HepG2 (cell line): ENCODE data around the gene NUP54. TPM values are rescaled to one million over a fixed set of nuclear protein-coding genes. Genes with fewer than 3 reads are reported as not detected.

ENCODE experiments used
- ATAC-seq: fragments of 200-7000 bp; cut with Tn5 transposase; 3 replicates; pipeline ENCODE4 v1.9.1; 2020; ENCODE audit warnings: mild to moderate bottlenecking, moderate library complexity
- BruUV-seq: library from RNA; stranded (reverse); fragments of 400-500 nt; replicated peaks from 2 replicates; lab custom pipeline; 2021; lab: Mats Ljungman, UMichigan
- CTCF ChIA-PET: fragments of 300-600 bp; formaldehyde crosslinking; extraction: SDS; loops from one replicate; lab custom pipeline; 2021; ENCODE audit warnings: low total read pairs, inconsistent platforms, low intra/inter-chr PET ratio; lab: Yijun Ruan, JAX
- POLR2A ChIA-PET: fragments of 350-600 bp; sonication (Branson Sonifier 250); formaldehyde crosslinking; loops from one replicate; lab custom pipeline; 2020; ENCODE audit warnings: antibody characterized with exemption, inconsistent platforms; lab: Yijun Ruan, JAX
- DNase-seq: peaks from one replicate; pipeline ENCODE4 v3.0.0-alpha.2; 2015; ENCODE audit warnings: low spot score
- FAIRE-seq: peaks from 3 replicates; lab custom pipeline; 2011; peaks lifted over from hg19 to GRCh38; lab: Jason Lieb, UNC
- H2AFZ ChIP-seq: one replicate; pipeline ENCODE4 v1.6.1; 2011; ENCODE audit warnings: low read length, inconsistent platforms
- H3K27ac ChIP-seq: fragments of 300-600 bp; 3 replicates; pipeline ENCODE4 v1.8.0; 2011; ENCODE audit warnings: mixed run types, mild to moderate bottlenecking, mixed read lengths, low read length, inconsistent platforms; ENCODE audit not compliant: insufficient read depth; ENCODE audit errors: extremely low read length
- H3K27me3 ChIP-seq, 2 experiments: fragments of 200-600 bp in 1 of 2; 2 replicates in 1 of 2; 3 replicates in 1 of 2; pipeline versions ENCODE4 v1.6.0 to v1.8.0; 2011; ENCODE audit warnings: low read length in 2 of 2, mild to moderate bottlenecking in 2 of 2, moderate library complexity in 2 of 2, inconsistent platforms in 1 of 2; ENCODE audit not compliant: insufficient read depth in 2 of 2, control insufficient read depth in 1 of 2
- H3K36me3 ChIP-seq, 2 experiments: fragments of 200-600 bp in 1 of 2; replicated peaks in 1 of 2; 2 replicates in 1 of 2; 3 replicates in 1 of 2; pipeline versions ENCODE4 v1.5.1 to v1.8.0; 2011; ENCODE audit warnings: low read length in 2 of 2, inconsistent platforms in 1 of 2; ENCODE audit not compliant: insufficient read depth in 2 of 2, control insufficient read depth in 1 of 2
- H3K4me1 ChIP-seq: 2 replicates; pipeline ENCODE4 v1.5.1; 2012; ENCODE audit warnings: low read length, inconsistent platforms; ENCODE audit not compliant: insufficient read depth
- H3K4me2 ChIP-seq: 2 replicates; pipeline ENCODE4 v1.6.0; 2011; ENCODE audit warnings: low read depth, low read length, inconsistent platforms
- H3K4me3 ChIP-seq, 3 experiments: fragments of 200-600 bp in 1 of 3; sonication (generic), shearing (Covaris generic) in 1 of 3; replicated peaks in 1 of 3; 2 replicates each; pipeline ENCODE4 v1.5.1; 2011 to 2016; ENCODE audit warnings: low read length in 3 of 3, inconsistent platforms in 2 of 3, low read depth in 2 of 3, mild to moderate bottlenecking in 2 of 3, control low read depth in 1 of 3, mixed read lengths in 1 of 3; ENCODE audit not compliant: insufficient read depth in 1 of 3
- H3K79me2 ChIP-seq: one replicate; pipeline ENCODE4 v1.6.1; 2011; ENCODE audit warnings: low read length, inconsistent platforms; ENCODE audit not compliant: insufficient read depth
- H3K9ac ChIP-seq: 2 replicates; pipeline ENCODE4 v1.6.0; 2011; ENCODE audit warnings: mild to moderate bottlenecking, low read depth, low read length, inconsistent platforms; ENCODE audit not compliant: insufficient read depth
- H3K9me3 ChIP-seq: 2 replicates; pipeline ENCODE4 v1.5.1; 2012; ENCODE audit warnings: mild to moderate bottlenecking, low read length
- H4K20me1 ChIP-seq: 2 replicates; pipeline ENCODE4 v1.6.0; 2011; ENCODE audit warnings: inconsistent platforms, mild to moderate bottlenecking, low read length, moderate library complexity; ENCODE audit not compliant: insufficient read depth
- HBP1 ChIP-seq: IDR thresholded peaks from 2 replicates; pipeline ENCODE4 v1.6.1; 2016; ENCODE audit warnings: low read depth, control low read depth
- KDM5B ChIP-seq: sonication (generic); formaldehyde crosslinking; IDR thresholded peaks from 2 replicates; pipeline ENCODE4 v1.4.0; 2020; ENCODE audit warnings: missing genetic modification reagents, mild to moderate bottlenecking, borderline replicate concordance
- SRF ChIP-seq: IDR thresholded peaks from 2 replicates; pipeline ENCODE4 v1.6.1; 2011; ENCODE audit warnings: mild to moderate bottlenecking, low read depth, low read length, moderate library complexity
- TOE1 ChIP-seq: sonication (generic); formaldehyde crosslinking; IDR thresholded peaks from 2 replicates; pipeline ENCODE4 v1.4.0; 2020; ENCODE audit warnings: mild to moderate bottlenecking, missing genetic modification reagents
- ZNF431 ChIP-seq: sonication (generic); formaldehyde crosslinking; IDR thresholded peaks from 2 replicates; pipeline ENCODE4 v1.9.0; 2022; ENCODE audit warnings: missing genetic modification reagents, low read depth, mild to moderate bottlenecking, borderline replicate concordance
- ZNF607 ChIP-seq: sonication (generic); formaldehyde crosslinking; IDR thresholded peaks from 2 replicates; pipeline ENCODE4 v1.5.1; 2020; ENCODE audit warnings: missing genetic modification reagents, mild to moderate bottlenecking, borderline replicate concordance
- ZNF784 ChIP-seq: sonication (generic); formaldehyde crosslinking; IDR thresholded peaks from 2 replicates; pipeline ENCODE4 v1.5.1; 2020; ENCODE audit warnings: missing genetic modification reagents, mild to moderate bottlenecking, borderline replicate concordance
- WGBS: methylation state at CpG from one replicate; pipeline ENCODE4 v1.1.6; 2017; ENCODE audit warnings: low lambda C conversion rate; 5-methylcytosine and 5-hydroxymethylcytosine counted together
- in situ Hi-C: cut with HindIII; loops from 2 replicates; pipeline ENCODE4 v1.10.0; 2017; ENCODE audit warnings: low pct_unique_long_range_greater_than_20kb; ENCODE audit not compliant: extremely low pct_ligation_motif_present
- intact Hi-C: fragments of 100-400 bp; cut with micrococcal nuclease; formaldehyde crosslinking; loops from one replicate; pipeline ENCODE4 v1.10.0; 2022; ENCODE audit not compliant: unreplicated experiment
- polyA plus RNA-seq, 8 experiments: library from polyadenylated mRNA; depleted of rRNA in 3 of 8; stranded (reverse) in 7 of 8; unstranded in 1 of 8; fragments of >200 nt; fragmentation: Illumina TruSeq in 4 of 8; extraction: Trizol in 4 of 8; gene quantifications; 2 replicates each; pipeline versions ENCODE4 v1.2.1 to v1.2.3, GENCODE V29; 2011 to 2016; ENCODE audit warnings: low read depth in 4 of 8, missing spikeins in 1 of 8, mixed read lengths in 1 of 8; ENCODE audit not compliant: insufficient read depth in 1 of 8
- total RNA-seq, 5 experiments: library from RNA; depleted of rRNA; stranded (reverse); fragments of >200 nt; fragmentation: Illumina TruSeq; extraction: Trizol; gene quantifications; 2 replicates each; pipeline ENCODE4 v1.2.3, GENCODE V29; 2016; ENCODE audit warnings: low read depth in 1 of 5

Gene NUP54
- total and polyA plus RNA-seq, 2 of the 13 experiments (the other 11 are each of a cell fraction or from before 2014, with no cell fraction given): 36.1 to 69.3 TPM

- Histone ChIP-seq H3K79me2 (no peaks in the 10 kb centered on the region), H3K9me3 (no peaks in the 10 kb centered on the region), H3K9ac (no peak overlapping the region), H3K27ac (no peak overlapping the region), H3K27me3 (no peaks in the 10 kb centered on the region), H2AFZ (no peak overlapping the region), H3K4me3 (no peak overlapping the region), H3K36me3 (peaks cover 5 to 41% of the 10 kb centered on the region in 2 experiments; a peak in 3 of 5 replicates), H4K20me1 (no peaks in the 10 kb centered on the region), H3K4me1 (no peaks in the 10 kb centered on the region), H3K4me2 (no peak overlapping the region)
- no peak for DNase-seq
- ATAC-seq: no peak
- no peak for FAIRE-seq
- in situ Hi-C loops: loop anchor here (10.0 kb wide), 1 partner anchor 127 kb away; the partner anchor contains the start of gene STBD1
- intact Hi-C loops: no loop called here
- WGBS: 83% methylated on average over 2 of the region's 2 CpGs
- ChIA-PET POLR2A (no interaction called here), CTCF (interaction anchor here (1.5 kb wide), 1 partner anchor 327 kb away, joined by 3 read pairs; no protein-coding TSS in a partner anchor)
- no TSS peak for BruUV-seq
- TF ChIP-seq TOE1 (CRISPR knock-in tag): no peak
- TF ChIP-seq ZNF431 (CRISPR knock-in tag): no peak
- TF ChIP-seq ZNF607 (CRISPR knock-in tag): no peak
- no peak for TF ChIP-seq KDM5B (CRISPR knock-in tag)
- TF ChIP-seq HBP1 (CRISPR knock-in tag): no peak
- no peak for TF ChIP-seq ZNF784 (CRISPR knock-in tag)
- no peak for TF ChIP-seq SRF
Observed at GRCh38 chr4:76178296-76178695, 30.1 kb upstream of the NUP54 start.
